ENCODE measurements around the gene EIF4G3.

Gene EIF4G3

GRCh38 chr1:20787029-20787839, 389.5 kb downstream of the EIF4G3 start, which contains the start of gene HP1BP3:
Gene HP1BP3, minus strand, starts transcription at chr1:20787307. Its CDS starts 6,867 bp downstream, at chr1:20780440.
- no peak for TF ChIP-seq CTCF (IDR thresholded peaks at IDR 0.05)
- Histone ChIP-seq H3K27me3 (no peaks in the 10 kb centered on the region), H3K4me3 (ENCODE audit: low read depth in 1 of 2, low read length in 1 of 2) (peak within 1 kb of the TSS; percentile 69 to 98), H3K27ac (peak within 1 kb of the TSS; percentile 96), H3K4me1 (ENCODE audit: control insufficient read depth in 1 of 2, insufficient read depth in 1 of 2, low read depth in 1 of 2, low read length in 1 of 2) (peaks cover 24 to 28% of the 10 kb centered on the region in 2 experiments), H3K9me3 (no peaks in the 10 kb centered on the region), H3K36me3 (no peaks in the 10 kb centered on the region)

GRCh38 chr1:20786253-20787028, 390.3 kb downstream of the EIF4G3 start:
- H3K4me3 ChIP-seq (ENCODE audit: low read depth in 1 of 2, low read length in 1 of 2), result peak overlapping the region; percentile 69 to 98
- H3K27ac ChIP-seq, result peak overlapping the region; percentile 96
- H3K27me3 ChIP-seq, result no peaks in the 10 kb centered on the region
- H3K36me3 ChIP-seq, result no peaks in the 10 kb centered on the region
- H3K9me3 ChIP-seq, result no peaks in the 10 kb centered on the region
- peaks cover 24 to 28% of the 10 kb centered on the region in 2 experiments for H3K4me1 ChIP-seq (ENCODE audit: control insufficient read depth in 1 of 2, insufficient read depth in 1 of 2, low read depth in 1 of 2, low read length in 1 of 2)
- TF ChIP-seq CTCF (IDR thresholded peaks at IDR 0.05), result peak; percentile 53

- Histone ChIP-seq H3K4me1 (ENCODE audit: control insufficient read depth in 1 of 2, insufficient read depth in 1 of 2, low read depth in 1 of 2, low read length in 1 of 2) (peaks cover 24 to 28% of the 10 kb centered on the region in 2 experiments), H3K9me3 (no peaks in the 10 kb centered on the region), H3K27me3 (no peaks in the 10 kb centered on the region), H3K4me3 (ENCODE audit: low read depth in 1 of 2, low read length in 1 of 2) (peak overlapping the region; percentile 69 to 98), H3K27ac (peak overlapping the region; percentile 96), H3K36me3 (no peaks in the 10 kb centered on the region)
- no peak for TF ChIP-seq CTCF (IDR thresholded peaks at IDR 0.05)
Observed at GRCh38 chr1:20785907-20786252, 390.8 kb downstream of the EIF4G3 start.

GRCh38 chr1:20775700-20776099, 401.0 kb downstream of the EIF4G3 start:
- Histone ChIP-seq H3K4me1 (ENCODE audit: control insufficient read depth in 1 of 2, insufficient read depth in 1 of 2, low read depth in 1 of 2, low read length in 1 of 2) (no peaks in the 10 kb centered on the region), H3K36me3 (peaks cover 68% of the 10 kb centered on the region), H3K27me3 (no peaks in the 10 kb centered on the region), H3K9me3 (no peaks in the 10 kb centered on the region), H3K27ac (no peak overlapping the region), H3K4me3 (ENCODE audit: low read depth in 1 of 2, low read length in 1 of 2) (no peak overlapping the region)
- no peak for TF ChIP-seq CTCF (IDR thresholded peaks at IDR 0.05)

GRCh38 chr1:20771780-20772179, 404.9 kb downstream of the EIF4G3 start:
- Histone ChIP-seq H3K27ac (no peak overlapping the region), H3K4me3 (ENCODE audit: low read depth in 1 of 2, low read length in 1 of 2) (no peak overlapping the region), H3K27me3 (no peaks in the 10 kb centered on the region), H3K9me3 (no peaks in the 10 kb centered on the region), H3K36me3 (peaks cover 98% of the 10 kb centered on the region), H3K4me1 (ENCODE audit: control insufficient read depth in 1 of 2, insufficient read depth in 1 of 2, low read depth in 1 of 2, low read length in 1 of 2) (no peaks in the 10 kb centered on the region)
- no peak for TF ChIP-seq CTCF (IDR thresholded peaks at IDR 0.05)
